SK-N-SH (cell line): Measurements from ENCODE around the gene DDT. TPM values are rescaled to one million over a fixed set of nuclear protein-coding genes. Genes with fewer than 3 reads are reported as not detected.

ENCODE experiments used
- CTCF ChIA-PET: fragments of 300-600, 350-600 bp; formaldehyde crosslinking; extraction: SDS; loops from one replicate; lab custom pipeline; 2021; lab: Yijun Ruan, JAX
- POLR2A ChIA-PET: fragments of 350-600 bp; sonication (Branson Sonifier 250); formaldehyde crosslinking; extraction: SDS; loops from one replicate; lab custom pipeline; 2020; ENCODE audit warnings: antibody characterized with exemption, inconsistent platforms; lab: Yijun Ruan, JAX
- DNase-seq: peaks from one replicate; pipeline ENCODE4 v3.0.0; 2012
- H2AFZ ChIP-seq: fragments of 200-600 bp; sonication (generic); 2 replicates; pipeline ENCODE4 v1.8.1; 2016; ENCODE audit warnings: antibody characterized with exemption, mild to moderate bottlenecking, low read depth
- H3F3A ChIP-seq: fragments of 200-600 bp; sonication (generic); replicated peaks from 2 replicates; pipeline ENCODE3; 2016; ENCODE audit warnings: antibody characterized with exemption, mild to moderate bottlenecking; ENCODE audit not compliant: insufficient read depth
- H3K27ac ChIP-seq, 2 experiments: fragments of 200-500 bp in 1 of 2; fragments of 200-600 bp in 1 of 2; sonication (Bioruptor generic) in 1 of 2; sonication (generic), shearing (Covaris generic) in 1 of 2; 2 replicates each; pipeline versions ENCODE4 v1.5.1 to v1.6.1; 2014 to 2016; ENCODE audit warnings: low read depth in 2 of 2, inconsistent platforms in 1 of 2, low read length in 1 of 2, mild to moderate bottlenecking in 1 of 2, mixed read lengths in 1 of 2
- H3K27me3 ChIP-seq: fragments of 200-600 bp; sonication (generic), shearing (Covaris generic); 2 replicates; pipeline ENCODE4 v1.6.1; 2016; ENCODE audit warnings: mixed run types; ENCODE audit not compliant: insufficient read depth
- H3K36me3 ChIP-seq, 2 experiments: fragments of 200-500 bp in 1 of 2; fragments of 200-600 bp in 1 of 2; sonication (Bioruptor generic) in 1 of 2; sonication (generic) in 1 of 2; replicated peaks in 1 of 2; 2 replicates each; pipeline versions ENCODE3 to v1.5.1; 2014 to 2016; ENCODE audit warnings: low read length in 1 of 2, mild to moderate bottlenecking in 1 of 2; ENCODE audit not compliant: insufficient read depth in 2 of 2, control insufficient read depth in 1 of 2
- H3K4me1 ChIP-seq, 2 experiments: fragments of 200-500 bp in 1 of 2; fragments of 200-600 bp in 1 of 2; sonication (Bioruptor generic) in 1 of 2; sonication (generic), shearing (Covaris generic) in 1 of 2; 2 replicates each; pipeline versions ENCODE4 v1.5.1 to v1.6.1; 2014 to 2016; ENCODE audit warnings: low read depth in 1 of 2, low read length in 1 of 2, mixed run types in 1 of 2; ENCODE audit not compliant: insufficient read depth in 2 of 2, control insufficient read depth in 1 of 2
- H3K4me2 ChIP-seq: fragments of 200-600 bp; sonication (generic), shearing (Covaris generic); 2 replicates; pipeline ENCODE4 v1.6.1; 2017; ENCODE audit warnings: mixed run types
- H3K4me3 ChIP-seq, 2 experiments: fragments of 200-500 bp in 1 of 2; fragments of 200-600 bp in 1 of 2; sonication (Bioruptor generic) in 1 of 2; sonication (generic), shearing (Covaris generic) in 1 of 2; 2 replicates each; pipeline versions ENCODE4 v1.5.1 to v1.8.1; 2014 to 2016; ENCODE audit warnings: low read depth in 2 of 2, inconsistent platforms in 1 of 2, low read length in 1 of 2, mild to moderate bottlenecking in 1 of 2, mixed read lengths in 1 of 2, moderate library complexity in 1 of 2
- H3K79me2 ChIP-seq: fragments of 200-600 bp; sonication (generic); 2 replicates; pipeline ENCODE4 v1.8.1; 2017; ENCODE audit warnings: mild to moderate bottlenecking; ENCODE audit not compliant: insufficient read depth
- H3K9ac ChIP-seq: fragments of 200-600 bp; sonication (generic); 2 replicates; pipeline ENCODE4 v1.6.1; 2017; ENCODE audit warnings: mixed run types
- H3K9me2 ChIP-seq: fragments of 200-600 bp; sonication (generic); 2 replicates; pipeline ENCODE4 v1.6.1; 2017; ENCODE audit warnings: mixed run types
- H3K9me3 ChIP-seq: fragments of 200-600 bp; sonication (generic); 2 replicates; pipeline ENCODE4 v1.6.1; 2017; ENCODE audit warnings: mixed run types, mild to moderate bottlenecking, moderate library complexity
- H4K20me1 ChIP-seq: fragments of 200-600 bp; sonication (generic); 2 replicates; pipeline ENCODE4 v1.6.1; 2017; ENCODE audit warnings: mild to moderate bottlenecking, mixed run types; ENCODE audit not compliant: insufficient read depth
- CTCF ChIP-seq: fragments of 200-600 bp; sonication (generic); IDR thresholded peaks from 2 replicates; pipeline ENCODE4 v1.6.1; 2017; ENCODE audit warnings: antibody characterized with exemption, mild to moderate bottlenecking, moderate library complexity
- ELF1 ChIP-seq: IDR thresholded peaks from 2 replicates; pipeline ENCODE4 v1.4.0; 2012
- EZH2phosphoT487 ChIP-seq: fragments of 200-600 bp; sonication (generic); IDR thresholded peaks from 2 replicates; pipeline ENCODE4 v1.6.1; 2017; ENCODE audit warnings: low read depth, mixed run types, mild to moderate bottlenecking, antibody characterized with exemption, moderate library complexity, borderline replicate concordance
- GABPA ChIP-seq: IDR thresholded peaks from 2 replicates; pipeline ENCODE4 v1.4.0; 2012; ENCODE audit warnings: low read depth, mild to moderate bottlenecking
- IRF3 ChIP-seq: fragments of 150-350 bp; IDR thresholded peaks from 2 replicates; pipeline ENCODE4 v1.6.1; 2016; ENCODE audit warnings: mild to moderate bottlenecking, low read depth, low read length
- JUND ChIP-seq: IDR thresholded peaks from 2 replicates; pipeline ENCODE4 v1.4.0; 2012
- MAX ChIP-seq: IDR thresholded peaks from 2 replicates; pipeline ENCODE4 v1.4.0; 2012; ENCODE audit warnings: low read depth
- NRF1 ChIP-seq: IDR thresholded peaks from 2 replicates; pipeline ENCODE4 v1.6.1; 2012; ENCODE audit warnings: low read depth, mild to moderate bottlenecking, low read length
- POLR2AphosphoS5 ChIP-seq: IDR thresholded peaks from 2 replicates; pipeline ENCODE4 v1.6.1; 2012; ENCODE audit warnings: low read depth, low read length
- RAD21 ChIP-seq: IDR thresholded peaks from 2 replicates; pipeline ENCODE4 v1.6.1; 2012; ENCODE audit warnings: mild to moderate bottlenecking, low read length
- RCOR1 ChIP-seq: fragments of 150-350 bp; IDR thresholded peaks from 2 replicates; pipeline ENCODE4 v1.6.1; 2017; ENCODE audit warnings: antibody characterized with exemption, low read length
- SMC3 ChIP-seq: IDR thresholded peaks from 2 replicates; pipeline ENCODE4 v1.6.1; 2012; ENCODE audit warnings: low read depth, low read length, improper control_type of control experiment
- TAF1 ChIP-seq: IDR thresholded peaks from 2 replicates; pipeline ENCODE4 v1.6.1; 2012; ENCODE audit warnings: low read depth, mild to moderate bottlenecking, low read length, moderate library complexity, borderline replicate concordance
- YY1 ChIP-seq: IDR thresholded peaks from 2 replicates; pipeline ENCODE4 v1.4.0; 2012; ENCODE audit warnings: low read depth, mild to moderate bottlenecking
- WGBS: methylation state at CpG from one replicate; pipeline ENCODE4 v1.1.6; 2017; ENCODE audit warnings: low lambda C conversion rate; 5-methylcytosine and 5-hydroxymethylcytosine counted together
- polyA plus RNA-seq, 3 experiments: library from polyadenylated mRNA; depleted of rRNA; stranded (reverse); fragments of >200 nt; gene quantifications; 2 replicates each; pipeline ENCODE4 v1.2.3, GENCODE V29; 2012
- TF ChIP-seq, protein P1 (sequence below): fragments of 150-350 bp; IDR thresholded peaks from 2 replicates; pipeline ENCODE4 v1.6.1; 2017; ENCODE audit warnings: antibody characterized with exemption, low read length, low read depth, borderline replicate concordance
- TF ChIP-seq, protein P2 (sequence below): IDR thresholded peaks from 2 replicates; pipeline ENCODE4 v1.4.0; 2012; ENCODE audit warnings: low read depth, borderline replicate concordance
- TF ChIP-seq, protein P3 (sequence below): IDR thresholded peaks from 2 replicates; pipeline ENCODE4 v1.6.1; 2012; ENCODE audit warnings: mild to moderate bottlenecking, low read depth, low read length, moderate library complexity

The DDT gene
- polyA plus RNA-seq, 1 of the 3 experiments (the other 2 are of a cell fraction): 198 TPM

DNA sequence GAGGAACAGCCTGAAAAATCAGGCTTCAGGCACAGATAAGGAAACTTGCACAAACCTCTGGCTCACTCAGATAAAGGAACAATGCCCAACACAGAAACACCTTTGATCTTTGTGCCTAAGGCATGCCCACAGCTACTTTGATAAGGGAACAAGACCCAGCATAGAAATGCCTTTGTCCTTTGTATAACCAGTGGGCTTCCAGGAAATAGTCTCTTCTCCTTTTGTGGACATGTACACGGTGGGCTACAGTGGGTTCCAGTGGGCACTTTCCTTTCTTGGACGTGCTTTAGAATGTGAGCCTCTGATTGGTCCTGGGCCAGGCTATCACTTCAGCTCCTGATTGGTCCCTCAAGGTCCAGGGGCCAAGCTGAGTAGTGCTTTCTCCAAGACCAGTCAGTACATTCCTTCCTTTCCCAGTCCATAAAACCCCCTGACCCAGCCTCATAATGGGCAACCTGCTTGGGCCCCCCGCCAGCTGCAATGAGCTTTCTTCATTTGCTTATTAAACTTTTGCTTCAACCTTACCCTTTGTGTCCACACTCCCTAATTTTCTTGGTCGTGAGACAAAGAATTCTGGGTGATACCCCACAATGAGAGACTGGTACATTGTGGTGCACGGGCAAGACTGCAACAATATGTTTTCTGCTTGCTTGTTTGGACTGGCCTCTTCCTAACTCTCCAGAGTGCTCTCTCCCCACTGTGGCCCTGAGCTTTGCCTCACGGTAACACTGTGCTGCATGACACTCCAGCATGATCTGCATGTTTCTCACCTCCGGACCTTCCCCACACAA lies 35.2 kb upstream of the DDT start:
- 88% methylated on average over 7 of the region's 7 CpGs for WGBS
- POLR2A ChIA-PET: interaction anchor here (1.1 kb wide), 1 partner anchor 330 kb away, joined by 3 read pairs; no protein-coding TSS in a partner anchor

More for the DNA sequence above, 35.2 kb upstream of the DDT start:
- no peaks in the 10 kb centered on the region for H3K27me3 ChIP-seq
- no peak for DNase-seq
- TF ChIP-seq, protein P1, sequence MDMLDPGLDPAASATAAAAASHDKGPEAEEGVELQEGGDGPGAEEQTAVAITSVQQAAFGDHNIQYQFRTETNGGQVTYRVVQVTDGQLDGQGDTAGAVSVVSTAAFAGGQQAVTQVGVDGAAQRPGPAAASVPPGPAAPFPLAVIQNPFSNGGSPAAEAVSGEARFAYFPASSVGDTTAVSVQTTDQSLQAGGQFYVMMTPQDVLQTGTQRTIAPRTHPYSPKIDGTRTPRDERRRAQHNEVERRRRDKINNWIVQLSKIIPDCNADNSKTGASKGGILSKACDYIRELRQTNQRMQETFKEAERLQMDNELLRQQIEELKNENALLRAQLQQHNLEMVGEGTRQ: no peak
- TF ChIP-seq, protein P2, sequence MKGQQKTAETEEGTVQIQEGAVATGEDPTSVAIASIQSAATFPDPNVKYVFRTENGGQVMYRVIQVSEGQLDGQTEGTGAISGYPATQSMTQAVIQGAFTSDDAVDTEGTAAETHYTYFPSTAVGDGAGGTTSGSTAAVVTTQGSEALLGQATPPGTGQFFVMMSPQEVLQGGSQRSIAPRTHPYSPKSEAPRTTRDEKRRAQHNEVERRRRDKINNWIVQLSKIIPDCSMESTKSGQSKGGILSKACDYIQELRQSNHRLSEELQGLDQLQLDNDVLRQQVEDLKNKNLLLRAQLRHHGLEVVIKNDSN: no peak
- no peak for TF ChIP-seq YY1
- no peak for TF ChIP-seq RAD21
- no peak for TF ChIP-seq TAF1
- TF ChIP-seq ELF1: no peak
- TF ChIP-seq, protein P3, sequence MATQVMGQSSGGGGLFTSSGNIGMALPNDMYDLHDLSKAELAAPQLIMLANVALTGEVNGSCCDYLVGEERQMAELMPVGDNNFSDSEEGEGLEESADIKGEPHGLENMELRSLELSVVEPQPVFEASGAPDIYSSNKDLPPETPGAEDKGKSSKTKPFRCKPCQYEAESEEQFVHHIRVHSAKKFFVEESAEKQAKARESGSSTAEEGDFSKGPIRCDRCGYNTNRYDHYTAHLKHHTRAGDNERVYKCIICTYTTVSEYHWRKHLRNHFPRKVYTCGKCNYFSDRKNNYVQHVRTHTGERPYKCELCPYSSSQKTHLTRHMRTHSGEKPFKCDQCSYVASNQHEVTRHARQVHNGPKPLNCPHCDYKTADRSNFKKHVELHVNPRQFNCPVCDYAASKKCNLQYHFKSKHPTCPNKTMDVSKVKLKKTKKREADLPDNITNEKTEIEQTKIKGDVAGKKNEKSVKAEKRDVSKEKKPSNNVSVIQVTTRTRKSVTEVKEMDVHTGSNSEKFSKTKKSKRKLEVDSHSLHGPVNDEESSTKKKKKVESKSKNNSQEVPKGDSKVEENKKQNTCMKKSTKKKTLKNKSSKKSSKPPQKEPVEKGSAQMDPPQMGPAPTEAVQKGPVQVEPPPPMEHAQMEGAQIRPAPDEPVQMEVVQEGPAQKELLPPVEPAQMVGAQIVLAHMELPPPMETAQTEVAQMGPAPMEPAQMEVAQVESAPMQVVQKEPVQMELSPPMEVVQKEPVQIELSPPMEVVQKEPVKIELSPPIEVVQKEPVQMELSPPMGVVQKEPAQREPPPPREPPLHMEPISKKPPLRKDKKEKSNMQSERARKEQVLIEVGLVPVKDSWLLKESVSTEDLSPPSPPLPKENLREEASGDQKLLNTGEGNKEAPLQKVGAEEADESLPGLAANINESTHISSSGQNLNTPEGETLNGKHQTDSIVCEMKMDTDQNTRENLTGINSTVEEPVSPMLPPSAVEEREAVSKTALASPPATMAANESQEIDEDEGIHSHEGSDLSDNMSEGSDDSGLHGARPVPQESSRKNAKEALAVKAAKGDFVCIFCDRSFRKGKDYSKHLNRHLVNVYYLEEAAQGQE: no peak
- TF ChIP-seq IRF3: no peak
- TF ChIP-seq POLR2AphosphoS5: no peak
- no peak for TF ChIP-seq RCOR1
- TF ChIP-seq EZH2phosphoT487: no peak
- TF ChIP-seq SMC3: no peak
- TF ChIP-seq GABPA: no peak
- no peak for TF ChIP-seq CTCF
- TF ChIP-seq JUND: no peak
- no peak for TF ChIP-seq MAX
- no peak for TF ChIP-seq NRF1
- no peak overlapping the region for H2AFZ ChIP-seq
- CTCF ChIA-PET: interaction anchor here (1.1 kb wide), 1 partner anchor 313 kb away, joined by 3 read pairs; no protein-coding TSS in a partner anchor
- peaks cover 7 to 8% of the 10 kb centered on the region in 2 experiments; a peak in 3 of 4 replicates for H3K4me1 ChIP-seq
- H3K9me3 ChIP-seq: no peaks in the 10 kb centered on the region
- no peak overlapping the region for H3K4me2 ChIP-seq
- no peaks in the 10 kb centered on the region for H3K9me2 ChIP-seq
- H3K79me2 ChIP-seq: peaks cover 31% of the 10 kb centered on the region
- peaks cover 10% of the 10 kb centered on the region for H3F3A ChIP-seq
- H3K9ac ChIP-seq: no peak overlapping the region
- H3K4me3 ChIP-seq: no peak overlapping the region
- H3K36me3 ChIP-seq: no peaks in the 10 kb centered on the region
- no peaks in the 10 kb centered on the region for H4K20me1 ChIP-seq
- no peak overlapping the region for H3K27ac ChIP-seq
